Measurements from ENCODE around the gene LRRC59.
"Not testable (repeated sequence)": the region's sequence is repeated elsewhere in the genome, so short reads cannot be mapped to it uniquely, and the experiment has no call there.

Gene LRRC59

GRCh38 chr17:50424996-50425681, 27.8 kb upstream of the LRRC59 start:
- DNase-seq (ENCODE audit: low read depth): no peak

- DNase-seq (ENCODE audit: low read depth): no peak
These were observed 27.1 kb upstream of the LRRC59 start for GRCh38 chr17:50424246-50424995.

- peak; percentile 96 for DNase-seq (ENCODE audit: low read depth)
These were observed 26.3 kb upstream of the LRRC59 start for GRCh38 chr17:50423553-50424159.

GRCh38 chr17:50422738-50423137, 25.4 kb upstream of the LRRC59 start:
- DNase-seq (ENCODE audit: low read depth): no peak

GRCh38 chr17:50421308-50422051, 24.2 kb upstream of the LRRC59 start:
- DNase-seq (ENCODE audit: low read depth): peak; percentile 65

- peak; percentile 64 for DNase-seq (ENCODE audit: low read depth)
These were observed 23.2 kb upstream of the LRRC59 start for GRCh38 chr17:50420419-50421112.

GRCh38 chr17:50419577-50419976, 22.3 kb upstream of the LRRC59 start:
- DNase-seq (ENCODE audit: low read depth): not testable (repeated sequence)

GRCh38 chr17:50414808-50415207, 17.5 kb upstream of the LRRC59 start:
- no peak for DNase-seq (ENCODE audit: low read depth)

GRCh38 chr17:50412188-50412732, 14.9 kb upstream of the LRRC59 start:
- DNase-seq (ENCODE audit: low read depth): no peak

- DNase-seq (ENCODE audit: low read depth): no peak
These were observed 10.6 kb upstream of the LRRC59 start for GRCh38 chr17:50407921-50408320.

GRCh38 chr17:50406578-50406977, 9.3 kb upstream of the LRRC59 start:
- DNase-seq (ENCODE audit: low read depth): no peak

GRCh38 chr17:50405351-50405750, 8.0 kb upstream of the LRRC59 start:
- not testable (repeated sequence) for DNase-seq (ENCODE audit: low read depth)

GRCh38 chr17:50399591-50399990, 2.3 kb upstream of the LRRC59 start:
- DNase-seq (ENCODE audit: low read depth): not testable (repeated sequence)

- not testable (repeated sequence) for DNase-seq (ENCODE audit: low read depth)
These were observed 1.3 kb upstream of the LRRC59 start for GRCh38 chr17:50398672-50399071.

GRCh38 chr17:50397919-50398285, 579 bp upstream of the LRRC59 start:
- no peak for DNase-seq (ENCODE audit: low read depth)

GRCh38 chr17:50396261-50397110, 837 bp downstream of the LRRC59 start:
- DNase-seq (ENCODE audit: low read depth): peak; percentile 77

GRCh38 chr17:50394711-50395110, 2.6 kb downstream of the LRRC59 start:
- DNase-seq (ENCODE audit: low read depth): no peak

GRCh38 chr17:50393700-50394099, 3.6 kb downstream of the LRRC59 start:
- no peak for DNase-seq (ENCODE audit: low read depth)

GRCh38 chr17:50392621-50393020, 4.7 kb downstream of the LRRC59 start:
- no peak for DNase-seq (ENCODE audit: low read depth)

- DNase-seq (ENCODE audit: low read depth): no peak
These were observed 7.8 kb downstream of the LRRC59 start for GRCh38 chr17:50389534-50389933.

- DNase-seq (ENCODE audit: low read depth): no peak
These were observed 8.6 kb downstream of the LRRC59 start for GRCh38 chr17:50388728-50389127.
